BE2C (cell line): Measurements from ENCODE around the gene TLR9.

Source experiments
- DNase-seq: peaks from one replicate; pipeline ENCODE4 v3.0.0-alpha.2; 2020
- H3K27me3 ChIP-seq: fragments of 250-450 bp; sonication (Bioruptor Pico); 2 replicates; pipeline ENCODE4 v1.5.1; 2020; ENCODE audit warnings: mild to moderate bottlenecking
- H3K36me3 ChIP-seq: fragments of 250-450 bp; sonication (Bioruptor Pico); 2 replicates; pipeline ENCODE4 v1.5.1; 2020; ENCODE audit warnings: mild to moderate bottlenecking
- H3K4me1 ChIP-seq: fragments of 250-450 bp; sonication (Bioruptor Pico); 2 replicates; pipeline ENCODE4 v1.5.1; 2020
- H3K4me3 ChIP-seq: 2 replicates; pipeline ENCODE4 v1.5.1; 2011; ENCODE audit warnings: low read depth, low read length
- H3K9me3 ChIP-seq: fragments of 250-450 bp; sonication (Bioruptor Pico); 2 replicates; pipeline ENCODE4 v1.5.1; 2020
- CTCF ChIP-seq: IDR thresholded peaks from 2 replicates; pipeline ENCODE4 v1.5.1; 2012; ENCODE audit warnings: mild to moderate bottlenecking, low read depth, low read length

TLR9 gene

DNA sequence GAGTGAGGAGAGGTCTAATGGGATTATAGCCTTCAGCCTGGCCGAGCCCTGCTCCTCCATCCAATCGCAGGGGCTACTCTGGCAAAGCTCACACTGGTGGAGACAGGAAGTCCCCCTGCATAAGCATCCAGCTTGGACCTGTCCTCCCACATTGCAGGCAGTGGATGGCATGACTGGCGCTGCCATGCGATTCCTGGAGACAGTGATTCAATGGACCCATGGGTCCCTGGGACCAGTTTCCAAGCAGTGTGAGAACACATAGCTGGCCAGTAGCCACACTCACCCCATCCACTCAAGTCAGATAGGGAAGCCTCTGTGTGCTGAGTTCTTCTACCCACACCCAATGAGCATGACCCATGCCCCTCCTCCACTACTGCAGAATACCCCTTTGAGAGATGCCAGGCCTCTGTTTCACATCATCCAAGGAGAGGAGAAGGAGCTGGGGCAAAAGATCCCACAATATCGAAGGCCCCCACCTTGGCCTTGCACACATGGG, 53.1 kb downstream of the TLR9 start:
- Histone ChIP-seq H3K4me3 (no peak overlapping the region), H3K36me3 (no peaks in the 10 kb centered on the region), H3K27me3 (no peaks in the 10 kb centered on the region), H3K4me1 (no peaks in the 10 kb centered on the region), H3K9me3 (no peaks in the 10 kb centered on the region)
- no peak for TF ChIP-seq CTCF
- no peak for DNase-seq

GRCh38 chr3:52171514-52172261, 53.8 kb downstream of the TLR9 start:
- H3K36me3 ChIP-seq: no peaks in the 10 kb centered on the region

More at GRCh38 chr3:52171514-52172261, 53.8 kb downstream of the TLR9 start:
- Histone ChIP-seq H3K9me3 (no peaks in the 10 kb centered on the region), H3K4me3 (no peak overlapping the region), H3K27me3 (no peaks in the 10 kb centered on the region), H3K4me1 (no peaks in the 10 kb centered on the region)
- no peak for TF ChIP-seq CTCF
- no peak for DNase-seq
